GM12864 (cell line): ENCODE results near the gene ADGRG7.

Experiments
- DNase-seq: peaks from one replicate; pipeline ENCODE4 v3.0.0-alpha.2; 2011; ENCODE audit warnings: low read depth
- H3K4me3 ChIP-seq: 2 replicates; pipeline ENCODE4 v1.5.1; 2011; ENCODE audit warnings: mild to moderate bottlenecking, low read depth, low read length, control low read depth
- CTCF ChIP-seq: IDR thresholded peaks from 2 replicates; pipeline ENCODE4 v1.5.1; 2011; ENCODE audit warnings: low read depth, mild to moderate bottlenecking, moderate library complexity, low read length, control low read depth, inconsistent platforms; ENCODE audit errors: missing control alignments

ADGRG7 gene

DNA sequence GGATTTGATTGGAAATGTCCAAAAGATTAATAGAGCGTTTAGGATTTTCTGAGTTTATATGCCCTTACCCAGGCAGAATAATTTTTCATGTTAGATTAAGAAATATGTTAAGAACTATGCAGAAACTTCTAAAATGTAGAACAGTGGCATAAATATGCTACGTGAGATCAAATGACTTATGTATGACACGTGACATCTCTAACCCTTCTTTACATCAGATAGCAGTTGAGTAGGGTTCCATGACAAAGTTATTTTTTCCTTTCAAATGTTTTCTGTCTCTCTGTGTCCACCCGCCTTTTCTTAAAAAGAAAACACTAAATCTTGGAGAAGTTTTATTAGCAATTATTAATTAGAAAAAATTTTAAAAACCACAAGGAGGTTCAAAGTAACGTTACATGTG is 91.3 kb downstream of the ADGRG7 start:
- DNase-seq: no peak
- no peak overlapping the region for H3K4me3 ChIP-seq
- no peak for TF ChIP-seq CTCF

DNA sequence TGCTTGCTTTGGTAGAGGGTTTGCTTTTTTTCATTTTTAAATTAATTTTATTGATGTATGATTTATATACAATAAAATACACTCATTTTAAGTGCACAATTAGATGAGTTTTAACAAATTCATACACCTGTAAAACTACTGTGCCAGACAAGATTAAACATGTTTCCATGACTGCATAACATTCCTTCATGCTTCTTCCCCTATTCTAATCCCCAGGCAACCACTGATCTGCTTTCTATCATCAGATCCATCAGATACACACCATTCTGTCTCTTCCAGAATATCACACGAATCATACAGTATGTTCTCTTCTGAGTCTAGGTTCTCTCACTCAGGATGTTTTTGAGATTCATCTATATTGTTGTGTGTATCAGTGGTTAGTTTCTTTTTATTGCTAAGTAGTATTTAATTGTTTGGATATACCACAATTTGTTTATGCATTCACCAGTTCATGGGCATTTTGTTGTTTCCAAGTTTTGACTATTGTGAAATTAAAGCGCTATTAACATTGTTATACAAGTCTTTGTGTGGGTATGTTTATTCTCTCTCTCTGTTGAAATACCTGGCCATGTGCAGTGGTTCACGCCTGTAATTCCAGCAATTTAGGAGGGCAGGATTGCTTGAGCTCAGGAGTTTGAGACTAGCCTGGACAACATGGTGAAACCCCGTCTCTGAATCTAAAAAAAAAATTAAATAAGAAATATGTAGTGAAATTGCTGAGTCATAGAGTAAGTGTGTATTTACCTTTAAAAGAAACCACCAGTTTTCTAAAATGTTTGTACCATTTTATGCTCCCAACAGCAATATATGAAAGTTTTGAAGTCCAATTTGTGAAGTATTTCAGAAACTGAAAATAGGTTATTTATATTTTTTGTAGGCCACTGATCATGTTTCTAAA is 92.9 kb downstream of the ADGRG7 start:
- H3K4me3 ChIP-seq: no peak overlapping the region
- TF ChIP-seq CTCF: no peak
- no peak for DNase-seq

DNA sequence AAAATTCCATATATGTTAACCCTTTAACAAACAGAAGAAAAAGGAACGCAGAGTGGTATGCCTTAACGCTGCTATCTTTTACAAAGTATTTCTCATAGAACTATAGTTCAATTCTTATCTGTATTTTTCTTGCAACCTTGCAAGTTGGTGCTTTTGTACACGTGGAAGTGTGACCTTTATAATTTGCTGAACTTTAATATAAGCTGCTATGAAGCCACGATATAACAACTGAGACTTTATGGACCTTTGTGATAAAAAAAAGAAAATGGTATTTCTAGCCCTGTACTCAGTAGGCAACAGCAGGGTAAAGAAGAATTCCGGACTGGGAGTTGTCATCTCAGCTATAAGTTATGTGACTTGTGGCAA is 93.6 kb downstream of the ADGRG7 start:
- no peak for DNase-seq
- no peak for TF ChIP-seq CTCF
- H3K4me3 ChIP-seq: no peak overlapping the region

DNA sequence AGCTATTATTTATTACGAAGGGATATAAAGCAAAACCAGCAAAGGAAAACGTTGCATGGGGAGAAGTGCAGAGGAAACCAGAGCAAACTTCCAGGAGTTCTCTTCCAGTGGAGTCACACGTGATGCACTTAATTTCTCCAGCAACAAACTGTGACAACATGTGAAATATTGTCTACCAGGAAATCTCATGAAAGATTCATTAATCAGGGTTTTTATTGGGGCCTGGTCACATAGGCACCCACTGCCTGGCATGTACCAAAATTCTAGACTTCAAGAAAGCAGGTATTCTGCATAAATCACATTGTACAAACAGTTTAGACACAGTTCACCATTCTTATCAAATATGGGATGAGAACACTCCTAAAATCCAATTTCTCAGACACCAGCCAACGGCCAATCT is 94.5 kb downstream of the ADGRG7 start:
- no peak overlapping the region for H3K4me3 ChIP-seq

GRCh38 chr3:100706365-100706764 is 97.0 kb downstream of the ADGRG7 start:
- no peak for DNase-seq
- TF ChIP-seq CTCF: no peak
- no peak overlapping the region for H3K4me3 ChIP-seq

More for the DNA sequence above, 94.5 kb downstream of the ADGRG7 start:
- no peak for DNase-seq
- no peak for TF ChIP-seq CTCF

DNA sequence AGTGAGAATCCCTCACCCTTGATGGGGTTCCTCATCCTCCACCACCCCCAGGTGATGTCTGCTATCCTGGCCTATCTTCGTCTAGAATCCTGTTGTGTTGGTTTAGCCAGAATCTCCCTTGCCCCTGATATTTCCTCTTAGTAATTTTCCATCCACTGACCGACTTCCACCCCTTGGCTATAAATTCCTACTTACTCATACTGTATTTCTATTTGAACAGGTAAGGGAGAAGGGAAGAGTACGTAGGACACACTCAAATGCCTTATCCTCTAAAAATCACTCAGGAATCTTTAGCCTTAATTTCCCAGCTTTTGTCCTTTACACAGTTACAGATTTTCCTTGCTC is 99.2 kb downstream of the ADGRG7 start:
- no peak for TF ChIP-seq CTCF
- no peak for DNase-seq
- peak overlapping the region; percentile 79 for H3K4me3 ChIP-seq
